ENCODE data around the gene ITGB3.

GRCh38 chr17:47325176-47325575, 71.5 kb downstream of the ITGB3 start:
- no peak for TF ChIP-seq POLR2AphosphoS5 (IDR thresholded peaks at IDR 0.05)
- no peak for TF ChIP-seq POLR2A (IDR thresholded peaks at IDR 0.05; ENCODE audit: low read depth)
- TF ChIP-seq EP300 (IDR thresholded peaks at IDR 0.05): no peak
- no peak for TF ChIP-seq CTCF (IDR thresholded peaks at IDR 0.05)

Data from esophagus muscularis mucosa (tissue), 4 donors.